NCI-H2196 (cell line): ENCODE data around the gene ALS2.

ENCODE experiments used
- DNase-seq: peaks from one replicate; lab custom pipeline; 2025; ENCODE audit not compliant: unreplicated experiment; lab: John Stamatoyannopoulos, UW

Gene ALS2

DNA sequence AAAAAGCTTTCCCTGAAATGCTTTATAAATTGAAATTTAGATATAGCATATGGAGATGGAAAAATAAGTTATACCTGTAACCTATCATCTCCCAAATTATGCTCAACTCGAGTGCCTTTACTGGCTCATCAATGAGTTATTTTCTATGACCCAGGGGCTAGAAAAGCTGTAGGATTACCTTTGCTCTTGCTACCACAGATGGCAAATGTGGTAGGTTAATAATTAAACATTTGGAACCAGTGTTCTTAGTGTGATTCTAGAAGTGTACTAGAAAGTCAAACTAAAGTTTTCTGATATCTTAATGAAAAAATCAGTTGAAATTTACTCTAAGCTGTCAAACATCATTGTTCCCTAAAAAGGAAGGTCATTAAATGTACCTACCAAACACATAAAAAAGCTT, 22.5 kb downstream of the ALS2 start:
- no peak for DNase-seq

DNA sequence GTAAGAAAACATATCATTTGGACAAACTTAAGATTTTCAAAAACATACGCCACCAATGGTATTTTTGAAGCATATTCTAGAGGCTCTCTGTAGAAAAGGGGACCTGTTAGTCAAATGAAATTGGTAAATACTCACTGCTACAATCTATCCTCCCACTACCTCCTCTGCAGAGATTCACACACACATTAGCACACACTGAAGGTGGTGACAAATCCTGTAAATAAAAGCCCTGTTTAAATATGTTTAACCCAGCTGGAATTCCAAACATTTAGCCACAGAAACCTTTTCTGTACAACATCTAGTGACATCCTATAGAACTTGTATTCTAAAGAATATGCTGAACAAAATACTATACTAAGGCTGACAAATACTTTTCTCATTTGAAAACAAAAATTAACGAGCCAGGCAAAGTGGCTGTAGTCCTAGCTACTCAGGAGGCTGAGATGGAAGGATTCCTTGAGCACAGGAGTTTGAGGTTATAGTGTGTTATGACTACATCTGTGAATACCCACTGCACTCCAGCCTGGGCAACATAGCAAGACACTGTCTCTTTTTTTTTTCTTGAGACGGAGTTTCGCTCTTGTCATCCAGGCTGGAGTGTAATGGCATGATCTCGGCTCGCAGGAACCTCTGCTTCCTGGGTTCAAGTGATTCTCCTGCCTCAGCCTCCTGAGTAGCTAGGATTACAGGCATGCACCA, 25.9 kb downstream of the ALS2 start:
- no peak for DNase-seq

DNA sequence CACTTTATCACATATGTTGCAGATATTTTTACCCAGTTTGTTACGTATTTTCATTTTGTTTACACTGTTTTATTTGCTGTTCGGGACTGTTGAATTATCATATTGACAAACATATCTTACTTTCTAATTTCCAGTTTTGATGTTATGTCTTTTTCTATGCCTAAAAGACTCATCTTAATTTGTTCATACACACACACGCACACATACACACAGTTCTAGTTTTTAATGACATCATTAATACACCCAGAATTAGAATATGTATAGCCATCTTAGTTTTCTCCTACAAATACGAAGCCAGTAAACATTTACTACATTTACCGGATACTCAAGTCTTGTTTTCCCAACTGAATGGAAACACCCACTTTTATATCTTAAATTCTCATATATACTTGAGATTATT, 29.2 kb downstream of the ALS2 start:
- no peak for DNase-seq

DNA sequence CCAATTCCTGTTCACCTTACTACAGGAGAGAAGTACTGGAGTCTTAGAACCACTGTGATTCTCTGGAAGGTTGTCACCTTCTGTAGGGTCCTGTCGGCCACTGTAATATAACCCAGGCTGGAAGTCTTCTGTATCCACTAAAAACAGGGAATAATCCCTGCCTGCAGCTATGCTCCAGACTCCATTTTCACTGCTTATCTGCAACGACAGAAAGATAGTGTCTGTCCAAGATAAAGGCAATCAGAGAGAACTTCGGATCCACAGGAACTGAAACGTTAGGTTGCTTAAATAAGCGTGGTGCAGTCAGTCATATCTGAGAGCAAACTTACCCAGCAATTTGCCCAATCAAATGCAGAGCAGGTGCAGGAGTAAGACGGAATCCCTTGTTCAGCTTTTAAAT, 34.2 kb downstream of the ALS2 start:
- DNase-seq = no peak

DNA sequence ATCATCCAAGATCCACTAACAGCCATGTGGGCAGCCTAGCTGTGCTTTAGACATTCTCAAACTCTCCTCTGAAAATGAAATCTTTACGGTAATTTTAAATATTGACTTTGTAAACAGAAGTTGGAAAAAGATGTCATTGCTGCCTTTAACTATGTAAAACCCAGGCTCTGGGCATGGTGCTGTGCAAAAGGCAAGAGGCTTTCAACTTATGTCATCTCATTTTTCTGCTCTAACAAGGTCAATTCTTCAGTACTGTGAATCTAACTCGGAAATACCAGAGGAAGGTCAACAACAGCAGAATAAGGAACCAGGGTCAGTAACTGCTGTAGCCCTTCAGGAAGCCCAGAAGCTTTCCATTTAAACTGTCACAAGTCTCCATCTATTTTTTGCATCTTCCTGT, 45.2 kb downstream of the ALS2 start:
- DNase-seq = no peak

DNA sequence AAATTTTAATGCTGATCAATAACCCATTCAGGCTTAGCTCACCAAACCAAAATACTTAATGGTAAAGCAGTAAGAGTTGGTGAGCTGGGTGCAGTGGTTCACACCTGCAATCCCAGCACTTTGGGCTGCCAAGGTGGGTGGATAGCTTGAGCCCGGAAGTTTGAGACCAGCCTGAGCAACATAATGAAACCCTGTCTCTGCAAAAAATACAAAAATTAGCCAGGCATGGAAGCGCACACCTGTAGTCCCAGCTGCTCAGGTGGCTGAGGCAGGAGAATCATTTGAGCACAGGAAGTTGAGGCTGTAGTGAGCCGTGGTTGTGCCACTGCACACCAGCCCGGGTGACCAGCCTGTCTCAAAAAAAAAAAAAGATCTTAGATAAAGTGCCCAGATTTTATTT, 46.6 kb downstream of the ALS2 start:
- no peak for DNase-seq

DNA sequence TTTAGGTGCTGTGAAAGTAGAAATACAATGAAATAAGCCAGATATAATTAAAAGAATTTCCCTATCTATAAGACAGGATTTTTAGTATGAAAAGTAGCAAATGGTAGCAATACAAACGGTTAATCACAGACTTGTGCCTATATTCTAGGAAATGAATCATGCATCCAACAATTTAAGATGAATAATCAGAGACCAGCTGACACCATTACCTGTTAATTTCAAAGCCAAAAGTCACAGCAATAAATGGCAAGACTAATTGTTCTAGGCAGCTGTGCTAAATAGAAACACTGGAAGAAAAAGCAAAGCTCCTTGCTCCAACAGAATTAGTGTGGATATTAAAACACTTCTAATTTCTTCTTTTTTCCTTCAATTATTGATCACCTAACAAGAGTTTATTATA, 47.2 kb downstream of the ALS2 start:
- DNase-seq = no peak

DNA sequence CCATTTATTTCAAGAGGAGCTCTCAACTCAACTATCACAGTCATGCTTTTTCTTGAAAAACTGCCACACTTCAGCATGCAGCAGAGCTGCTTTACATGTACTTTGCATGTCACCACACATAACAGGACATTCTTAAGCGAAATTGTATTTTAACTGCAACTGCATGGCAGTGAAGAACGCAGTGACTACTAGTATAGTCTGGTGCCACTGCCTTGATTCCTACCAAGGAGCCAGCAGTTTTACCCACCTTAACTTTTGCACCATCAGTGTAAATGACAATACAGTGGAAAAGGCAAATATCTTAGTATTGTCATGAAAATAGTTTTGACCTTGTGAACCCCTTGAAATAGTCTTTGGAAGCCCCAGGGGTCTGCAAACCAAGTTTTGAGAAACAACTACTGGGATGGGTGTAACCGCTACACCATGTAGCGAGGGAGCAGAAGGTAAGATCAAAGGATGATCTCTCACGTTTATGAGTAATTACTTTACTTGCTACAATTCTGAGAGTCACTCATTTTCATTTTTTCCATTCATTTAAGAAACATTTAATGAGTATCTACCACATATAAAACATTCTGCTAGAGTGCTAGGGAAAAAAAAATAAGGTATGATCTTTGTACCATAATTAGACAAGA, 50.0 kb downstream of the ALS2 start:
- DNase-seq = no peak

DNA sequence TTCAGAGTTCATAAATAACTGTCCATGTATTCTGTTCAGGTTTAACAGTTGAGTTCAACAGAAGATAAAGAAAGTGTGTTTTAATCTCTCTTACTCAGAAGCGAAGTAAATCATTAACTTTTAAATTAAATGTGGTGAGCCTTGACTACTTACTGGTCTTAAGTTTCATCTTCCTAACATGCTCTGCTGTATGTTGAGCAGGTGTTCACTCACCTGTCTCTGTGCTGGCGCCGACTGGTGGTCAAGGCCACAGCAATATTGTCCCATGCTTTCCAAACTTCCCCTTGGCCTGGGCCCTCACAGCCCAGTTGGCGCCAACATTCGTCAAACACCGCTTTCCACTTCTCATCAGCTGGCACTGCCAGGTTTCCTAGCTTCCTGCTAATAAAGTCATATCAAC, 65.3 kb downstream of the ALS2 start:
- DNase-seq = no peak

DNA sequence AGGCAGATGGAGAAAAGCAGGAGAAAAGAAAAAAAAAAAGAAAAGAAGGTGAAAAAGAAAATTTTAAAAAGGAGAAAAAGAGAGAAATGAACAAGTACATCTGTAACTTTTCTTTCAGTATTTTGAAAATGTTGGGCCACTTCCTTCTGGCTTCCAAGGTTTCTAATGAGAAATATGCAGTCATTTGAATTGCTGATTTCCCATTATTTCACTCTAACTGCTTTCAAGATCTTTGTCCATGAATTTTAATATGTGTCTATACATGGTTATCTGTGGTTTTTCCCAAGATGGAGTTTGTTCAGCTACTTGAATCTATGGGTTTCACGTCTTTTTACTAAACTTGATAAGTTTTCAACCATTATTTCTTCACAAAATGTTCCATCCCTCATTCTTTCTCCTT, 68.0 kb downstream of the ALS2 start:
- no peak for DNase-seq

DNA sequence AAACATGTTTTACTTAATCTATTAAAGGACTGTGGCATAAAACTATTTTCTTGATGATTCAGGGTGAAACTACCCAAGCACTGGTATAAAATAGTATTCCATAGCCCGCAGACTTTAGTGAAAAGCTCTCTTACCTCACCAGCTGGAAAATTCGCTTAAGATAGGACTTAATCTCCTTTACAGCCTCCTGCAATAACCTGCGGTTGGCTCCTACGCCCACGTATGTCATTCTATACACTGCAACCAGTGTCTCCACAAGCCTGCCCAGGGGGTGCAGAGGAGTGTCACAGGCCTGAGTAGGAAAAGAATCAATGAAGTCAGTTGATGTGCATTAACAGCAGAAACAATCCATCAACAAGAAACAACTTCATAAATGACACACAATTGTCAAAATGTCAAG, 71.0 kb downstream of the ALS2 start:
- DNase-seq = no peak

DNA sequence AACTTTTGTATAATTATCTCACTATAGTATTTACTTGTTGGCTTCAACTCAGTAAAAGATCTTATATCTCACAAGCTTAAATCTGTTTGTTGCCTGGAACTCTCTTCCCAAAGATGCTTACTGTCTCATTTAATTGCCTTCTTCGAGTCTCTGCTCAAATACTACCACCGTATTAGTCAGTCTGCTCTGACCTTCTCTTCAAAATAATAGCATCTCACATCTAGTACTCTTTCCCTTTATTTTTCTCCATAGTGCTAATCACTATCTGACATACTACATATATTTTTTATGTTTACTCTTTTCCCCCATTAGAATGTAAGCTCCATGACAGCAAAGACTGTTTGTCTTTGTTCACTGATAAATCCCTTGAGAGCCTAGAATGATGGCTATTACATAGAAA, 71.7 kb downstream of the ALS2 start:
- DNase-seq = no peak

DNA sequence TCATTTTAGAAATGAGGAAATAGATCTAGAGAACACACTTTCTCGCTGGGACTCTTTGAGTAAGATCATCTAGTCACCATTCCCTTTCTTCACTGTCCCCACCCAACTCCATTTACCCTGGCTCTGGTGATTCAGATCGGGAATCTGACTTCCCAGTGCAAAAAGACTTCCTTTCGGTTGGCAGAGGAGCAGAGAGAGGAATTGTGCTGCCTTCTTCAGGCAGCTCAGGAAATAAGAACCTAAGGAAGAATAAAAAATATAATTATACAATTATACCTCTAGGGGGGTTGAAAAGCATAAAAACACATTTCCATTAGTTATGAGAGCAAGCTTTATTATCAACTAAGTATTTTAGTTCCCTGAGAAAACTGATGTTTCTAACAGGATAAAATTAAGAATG, 73.0 kb downstream of the ALS2 start:
- no peak for DNase-seq

DNA sequence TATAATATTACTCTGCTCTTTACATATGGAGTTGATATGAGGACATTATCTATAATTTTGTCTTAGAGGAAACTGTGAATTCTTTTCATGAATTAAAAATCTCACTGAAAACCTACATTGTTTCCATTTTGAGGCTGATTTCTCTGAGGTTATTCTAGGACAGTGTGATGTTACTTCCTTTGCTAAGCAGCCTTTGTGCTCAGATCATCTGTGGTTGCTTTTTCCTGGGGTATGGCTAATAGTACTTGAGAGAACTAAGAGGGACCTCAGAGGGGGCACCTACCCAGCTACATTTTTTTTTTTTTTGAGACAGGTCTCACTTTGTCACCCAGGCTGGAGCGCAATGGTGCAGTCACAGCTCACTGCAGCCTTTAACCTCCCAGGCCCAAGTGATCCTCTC, 73.6 kb downstream of the ALS2 start:
- no peak for DNase-seq

DNA sequence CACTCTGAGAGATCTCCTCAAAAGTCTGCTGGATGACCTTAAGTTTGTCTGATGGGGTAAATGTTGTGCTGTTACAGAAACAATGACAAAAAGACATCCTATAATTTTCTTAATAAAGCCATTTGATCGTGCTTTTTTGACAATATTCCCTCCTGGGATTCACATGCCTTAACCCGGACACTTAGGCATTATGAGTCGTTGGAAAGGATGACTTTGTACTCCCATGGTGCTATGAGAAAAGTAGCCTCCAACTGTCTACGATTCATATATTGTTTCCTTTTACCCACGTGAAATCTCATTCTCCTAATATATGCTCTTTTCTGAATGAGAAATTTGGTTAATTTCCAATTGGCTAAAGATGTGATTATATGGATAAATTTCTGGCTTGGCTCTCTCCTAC, 76.2 kb downstream of the ALS2 start:
- DNase-seq = no peak

DNA sequence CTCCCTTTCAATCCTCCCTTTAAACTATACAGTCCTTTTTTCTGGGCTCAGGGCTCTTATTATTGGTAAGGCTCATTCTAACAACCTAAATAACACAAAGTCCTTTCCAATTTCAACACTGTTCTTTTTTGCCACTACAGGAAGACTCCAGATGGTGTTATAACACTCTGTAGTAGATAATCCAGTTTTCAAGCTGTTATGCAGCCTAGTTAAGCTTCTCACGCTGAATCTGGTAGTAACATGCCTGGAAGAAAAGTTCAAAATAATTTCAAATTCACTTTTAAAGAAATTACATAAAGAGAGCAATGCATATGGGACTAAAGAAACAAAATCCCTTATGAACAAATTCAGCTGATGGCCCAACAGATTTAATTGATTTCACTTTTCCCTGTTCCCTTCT, 79.1 kb downstream of the ALS2 start:
- no peak for DNase-seq

DNA sequence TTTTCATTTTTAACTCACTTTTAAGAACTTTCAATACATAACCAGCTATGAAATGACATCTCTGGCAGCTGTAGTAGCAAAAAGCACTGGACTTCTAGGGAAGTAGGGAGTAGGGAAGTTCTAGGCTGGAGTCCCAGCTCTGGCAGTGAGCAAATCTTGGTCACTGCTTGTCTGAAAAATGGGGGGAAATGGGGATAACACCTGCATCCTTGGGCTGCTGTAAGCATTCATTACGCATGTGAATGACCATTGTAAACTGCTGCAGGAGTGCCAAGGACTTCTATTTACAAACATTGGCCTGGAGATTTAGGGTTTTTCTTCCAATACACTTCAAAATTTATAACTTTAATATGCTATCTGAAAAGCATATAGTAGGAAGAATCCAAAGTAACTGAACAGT, 81.3 kb downstream of the ALS2 start:
- no peak for DNase-seq

DNA sequence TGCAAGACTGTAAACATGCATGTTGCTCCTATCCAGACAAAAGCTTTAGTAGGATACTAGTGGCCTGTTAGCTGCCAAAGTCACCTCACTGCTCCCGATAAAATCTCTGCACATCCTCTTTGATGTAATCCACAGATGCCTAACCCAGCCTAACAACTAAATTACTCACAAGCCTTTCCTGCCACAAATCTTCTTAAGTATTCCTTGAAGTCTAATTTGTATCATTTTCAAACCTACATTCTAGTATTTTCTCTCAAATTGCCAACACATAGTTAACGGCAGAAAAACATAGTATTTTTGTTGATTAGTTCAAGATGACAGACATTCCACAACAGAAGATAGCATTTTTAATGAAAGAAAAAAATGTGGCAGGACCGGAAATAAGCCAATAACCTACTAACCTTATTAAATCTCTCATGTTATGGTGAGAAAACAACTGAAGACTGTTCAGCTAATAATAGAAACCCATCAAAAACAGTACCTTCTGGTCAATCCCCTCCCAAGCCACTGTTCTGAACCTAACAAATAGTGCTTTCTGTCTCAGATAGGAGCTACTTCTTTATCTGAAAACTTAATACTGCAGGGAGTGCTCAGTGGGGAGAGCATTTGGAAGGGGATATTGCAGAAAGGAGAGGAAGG, 82.0 kb downstream of the ALS2 start, which contains the start of gene MPP4:
Gene MPP4 (minus strand): TSS at position 57 of the 639 bp plus-strand sequence. CDS start 4,690 bp downstream, outside the sequence.
- no peak for DNase-seq

DNA sequence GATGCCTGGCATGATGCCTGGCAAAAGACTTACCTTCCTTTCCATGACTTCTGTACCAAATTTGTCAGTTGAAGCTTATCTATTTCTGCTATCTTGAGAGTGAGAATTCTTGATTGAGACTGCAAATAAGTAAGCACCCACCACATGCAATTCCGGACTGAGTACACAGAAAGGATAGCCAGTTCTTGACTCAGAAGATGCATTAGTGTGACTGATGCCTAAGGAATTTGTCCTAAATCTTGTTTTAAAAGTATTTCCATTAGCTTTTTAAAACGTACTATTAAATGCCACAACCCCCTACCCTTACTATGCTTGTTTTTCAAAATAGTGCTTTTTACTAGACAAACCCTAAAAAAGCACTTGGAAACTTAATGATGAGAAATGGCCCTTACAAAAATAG, 82.8 kb downstream of the ALS2 start:
- DNase-seq = no peak

DNA sequence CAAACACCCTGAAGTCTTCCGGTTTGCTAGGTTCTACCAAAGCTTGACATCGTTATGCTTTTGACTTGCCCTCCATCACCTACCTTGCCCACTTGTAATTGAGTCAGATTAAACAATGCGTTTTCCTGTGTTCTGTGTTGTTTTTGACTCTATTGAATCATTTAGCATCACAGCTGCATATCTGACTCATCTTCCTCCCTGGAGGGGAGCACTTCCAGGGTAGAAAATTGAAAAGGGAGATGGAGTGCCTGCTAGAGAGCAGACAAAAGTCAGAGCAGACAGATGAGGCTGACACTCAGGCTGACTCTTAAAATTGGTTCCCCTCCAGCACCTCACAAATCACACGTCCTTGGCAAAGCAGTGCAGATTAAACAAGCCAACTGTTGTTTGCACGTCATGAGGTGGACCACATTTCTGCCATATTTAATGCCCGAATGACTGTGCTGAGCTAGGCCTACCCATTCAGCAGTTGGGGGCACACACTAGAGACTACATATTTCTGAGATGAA, 84.5 kb downstream of the ALS2 start:
- DNase-seq = no peak

DNA sequence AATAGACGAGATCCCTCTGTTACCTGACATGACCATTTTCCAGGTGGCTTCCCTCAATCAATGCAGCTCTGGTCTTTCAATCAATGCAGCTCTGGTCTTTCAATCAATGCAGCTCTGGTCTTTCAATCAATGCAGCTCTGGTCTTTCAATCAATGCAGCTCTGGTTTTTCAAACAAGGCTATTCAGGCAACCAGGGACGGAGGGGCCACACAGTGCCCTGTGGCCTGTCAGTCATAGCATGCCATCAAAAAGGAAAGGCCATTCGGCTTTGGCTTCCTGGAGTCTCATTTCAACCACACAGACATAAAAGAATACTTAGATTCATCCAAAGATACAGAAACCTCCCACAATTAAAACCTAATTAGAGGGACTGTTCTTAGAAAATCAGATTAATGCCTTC, 95.6 kb downstream of the ALS2 start:
- DNase-seq = no peak

DNA sequence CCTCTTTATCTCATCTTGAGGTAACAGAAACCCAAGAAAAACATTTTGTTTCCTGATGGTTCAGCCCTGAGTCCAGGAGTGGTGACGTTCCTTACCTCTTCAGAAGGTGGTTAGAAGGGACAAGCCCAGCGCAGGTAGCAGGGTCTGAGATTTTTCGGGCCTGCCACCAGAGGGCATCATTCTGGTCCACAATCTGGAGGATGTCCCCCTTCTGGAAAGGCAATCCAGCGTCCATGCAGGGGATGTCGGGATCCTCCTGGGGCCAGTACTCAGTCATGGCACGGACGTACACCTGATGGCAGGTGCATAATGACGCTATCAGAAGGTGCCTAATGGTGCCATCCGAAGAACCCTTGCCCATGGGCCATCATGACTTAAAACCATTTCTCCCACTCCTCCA, 100.0 kb downstream of the ALS2 start:
- DNase-seq = no peak
